Measurements from ENCODE around the gene XXYLT1.

DNA sequence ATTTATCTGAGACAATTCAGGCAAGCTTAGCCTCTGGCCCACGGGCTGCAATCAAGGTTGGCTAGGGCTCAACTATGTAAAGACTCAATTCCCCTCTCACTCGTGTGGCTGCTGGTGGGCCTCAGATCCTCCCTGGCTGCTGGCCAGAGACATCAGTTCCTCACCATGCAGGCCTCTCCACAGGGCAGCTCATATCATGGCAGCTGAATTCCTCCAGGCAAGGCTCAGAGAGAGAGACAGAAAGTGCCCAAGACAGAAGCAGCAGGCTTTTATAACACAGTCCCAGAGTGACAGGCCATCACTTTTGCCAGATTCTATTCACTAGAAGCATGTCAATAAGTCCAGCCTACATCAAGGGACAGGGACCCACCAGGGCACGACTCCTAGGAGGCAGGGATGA lies 63.2 kb downstream of the XXYLT1 start:
- TF ChIP-seq, protein P1, sequence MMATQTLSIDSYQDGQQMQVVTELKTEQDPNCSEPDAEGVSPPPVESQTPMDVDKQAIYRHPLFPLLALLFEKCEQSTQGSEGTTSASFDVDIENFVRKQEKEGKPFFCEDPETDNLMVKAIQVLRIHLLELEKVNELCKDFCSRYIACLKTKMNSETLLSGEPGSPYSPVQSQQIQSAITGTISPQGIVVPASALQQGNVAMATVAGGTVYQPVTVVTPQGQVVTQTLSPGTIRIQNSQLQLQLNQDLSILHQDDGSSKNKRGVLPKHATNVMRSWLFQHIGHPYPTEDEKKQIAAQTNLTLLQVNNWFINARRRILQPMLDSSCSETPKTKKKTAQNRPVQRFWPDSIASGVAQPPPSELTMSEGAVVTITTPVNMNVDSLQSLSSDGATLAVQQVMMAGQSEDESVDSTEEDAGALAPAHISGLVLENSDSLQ (IDR thresholded peaks at IDR 0.05), result no peak
- no peak for TF ChIP-seq TARDBP (IDR thresholded peaks at IDR 0.05)
- TF ChIP-seq SP1 (IDR thresholded peaks at IDR 0.05), result no peak

All from HEK293T (cell line).